HG02763 (cell line): Measurements from ENCODE around the gene TNRC6B.

Experiments used
- ATAC-seq: cut with Tn5 transposase; IDR thresholded peaks from one replicate; pipeline ENCODE4 v1.9.1; 2021; ENCODE audit warnings: mild to moderate bottlenecking, moderate library complexity; ENCODE audit not compliant: unreplicated experiment

The TNRC6B gene

DNA sequence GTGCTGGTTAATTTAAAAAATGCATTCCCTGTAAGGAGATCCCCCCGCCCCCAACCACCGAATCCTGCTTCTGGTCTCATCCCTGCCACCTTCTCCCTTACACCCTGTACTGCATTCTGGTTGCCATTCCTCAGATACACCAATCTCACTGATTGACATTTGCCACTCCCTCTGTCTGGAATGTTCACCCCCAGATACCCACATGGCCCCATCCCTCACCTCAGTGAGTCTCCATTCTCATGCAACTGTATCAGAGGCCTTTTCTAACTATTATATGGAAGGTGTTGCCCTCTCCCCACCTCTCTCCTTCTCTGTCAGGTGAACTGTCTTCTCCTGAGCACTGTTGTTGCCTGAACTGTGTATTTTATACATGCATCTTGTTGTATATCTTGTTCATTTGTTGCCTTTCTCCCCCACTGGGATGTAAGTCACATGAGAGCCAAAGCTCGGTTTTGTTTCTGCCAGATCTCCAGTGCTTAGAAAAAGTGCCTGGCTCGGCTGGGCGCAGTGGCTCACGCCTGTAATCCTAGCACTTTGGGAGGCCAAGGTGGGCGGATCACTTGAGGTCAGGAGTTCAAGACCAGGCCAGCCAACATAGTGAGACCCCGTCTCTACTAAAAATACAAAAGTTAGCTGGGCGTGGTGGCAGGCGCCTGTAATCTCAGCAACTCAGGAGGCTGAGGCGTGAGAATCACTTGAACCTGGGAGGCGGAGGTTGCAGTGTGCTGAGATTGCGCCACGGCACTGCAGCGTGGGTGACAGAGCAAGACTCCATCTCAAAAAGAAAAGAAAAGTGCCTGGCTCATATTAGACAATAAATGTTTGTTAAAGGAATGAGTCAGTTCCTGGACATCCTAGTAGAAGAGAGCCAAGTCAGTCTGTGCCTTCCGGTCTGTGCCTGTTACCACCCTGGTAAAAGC is 61.0 kb downstream of the TNRC6B start:
- ATAC-seq, result no peak

DNA sequence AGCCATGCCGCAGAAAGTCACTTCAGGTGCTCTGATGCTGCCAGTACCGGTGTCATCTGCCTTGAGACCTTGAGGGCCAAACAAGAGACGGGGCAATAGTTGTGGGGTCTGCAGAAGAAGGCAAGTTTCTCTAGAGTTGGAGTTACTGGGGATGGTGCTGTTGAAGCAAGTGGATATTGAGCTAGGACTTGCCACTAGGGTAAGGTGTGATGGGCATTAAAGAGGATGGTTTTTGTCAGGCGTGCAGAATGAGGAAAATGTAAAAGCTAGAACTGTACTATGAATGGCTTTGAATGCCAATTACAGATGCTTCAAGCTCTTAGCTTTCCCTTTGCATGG is 61.6 kb downstream of the TNRC6B start:
- ATAC-seq, result no peak

DNA sequence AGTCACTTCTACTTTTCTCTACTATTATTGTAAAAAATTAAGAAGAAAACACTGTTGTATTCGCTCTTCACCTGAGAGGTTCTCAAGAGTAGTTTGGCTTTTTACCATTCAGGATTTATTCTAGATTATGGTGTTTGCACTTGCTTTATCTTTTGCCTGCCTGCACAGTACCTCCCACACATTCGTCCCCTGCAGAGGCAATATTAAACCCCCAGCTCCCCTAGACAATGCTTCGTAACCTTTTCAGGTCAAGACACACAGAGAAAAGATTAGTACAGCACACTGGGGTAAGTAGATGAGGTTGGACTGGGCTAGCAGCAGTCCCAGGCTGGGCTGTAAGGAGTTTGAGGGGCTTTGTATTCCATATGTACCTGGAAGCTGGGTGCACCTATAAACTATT is 62.4 kb downstream of the TNRC6B start:
- ATAC-seq, result no peak

DNA sequence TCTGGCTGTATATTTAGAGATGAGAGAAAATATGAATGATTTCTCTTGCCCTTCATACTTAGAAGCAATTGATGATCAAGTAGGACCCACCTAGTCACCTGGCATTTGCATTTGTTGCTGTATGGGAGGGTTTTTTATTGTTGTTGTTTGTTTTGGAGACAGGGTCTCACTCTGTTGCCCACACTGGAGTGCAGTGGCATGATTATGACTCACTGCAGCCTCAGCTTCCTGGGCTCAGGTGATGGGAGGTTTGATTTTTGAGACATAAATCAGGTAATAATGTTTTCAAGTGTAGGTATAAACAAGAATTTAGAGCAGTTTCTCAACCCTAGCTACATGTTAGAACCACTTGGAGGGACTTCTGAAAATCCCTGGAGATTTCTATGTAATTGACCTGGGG is 63.0 kb downstream of the TNRC6B start:
- no peak for ATAC-seq

DNA sequence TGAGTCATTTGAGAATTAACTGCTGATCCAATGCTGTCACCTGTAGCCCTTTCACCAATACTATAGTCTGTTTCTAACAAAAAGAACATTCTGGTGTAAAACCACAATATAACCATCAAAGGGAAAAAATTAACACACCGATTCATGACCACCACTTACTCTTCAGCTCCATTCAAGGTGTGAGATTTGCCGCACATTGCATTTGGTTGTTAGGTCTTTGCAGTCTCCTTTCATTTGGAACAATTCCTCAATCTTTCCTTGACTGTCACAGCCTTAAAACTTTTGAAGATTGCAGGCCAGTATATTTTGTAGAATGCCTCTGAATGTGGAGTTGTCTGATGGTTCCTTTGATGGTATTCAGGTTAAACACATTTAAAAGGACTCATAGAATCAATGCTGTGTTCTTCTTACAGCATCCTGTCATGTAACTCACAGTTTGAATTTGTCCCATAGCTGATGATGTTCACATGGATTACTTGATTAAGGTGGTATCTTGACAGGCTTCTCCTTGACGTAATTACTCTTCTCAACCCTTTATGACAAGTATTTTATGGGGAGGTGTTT is 63.6 kb downstream of the TNRC6B start:
- no peak for ATAC-seq

DNA sequence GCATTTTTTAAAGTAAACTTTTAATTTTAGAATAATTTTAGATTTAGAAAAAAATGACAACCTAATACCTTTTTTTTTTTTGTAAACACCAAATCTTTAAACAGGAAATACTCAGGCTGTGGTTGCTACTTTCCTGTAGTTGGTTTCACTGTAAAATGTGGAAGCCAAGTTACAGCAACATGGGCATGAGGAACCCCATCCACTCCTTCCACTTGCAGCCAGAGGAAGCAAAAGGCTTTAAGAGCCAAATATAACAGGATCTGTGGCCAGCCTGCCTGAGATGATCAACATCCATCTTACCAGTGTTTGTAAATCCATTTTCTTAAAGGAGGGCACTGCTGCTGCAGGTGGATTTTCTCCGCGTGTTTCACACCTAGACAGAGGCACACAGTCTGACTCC is 66.2 kb downstream of the TNRC6B start:
- ATAC-seq, result no peak

DNA sequence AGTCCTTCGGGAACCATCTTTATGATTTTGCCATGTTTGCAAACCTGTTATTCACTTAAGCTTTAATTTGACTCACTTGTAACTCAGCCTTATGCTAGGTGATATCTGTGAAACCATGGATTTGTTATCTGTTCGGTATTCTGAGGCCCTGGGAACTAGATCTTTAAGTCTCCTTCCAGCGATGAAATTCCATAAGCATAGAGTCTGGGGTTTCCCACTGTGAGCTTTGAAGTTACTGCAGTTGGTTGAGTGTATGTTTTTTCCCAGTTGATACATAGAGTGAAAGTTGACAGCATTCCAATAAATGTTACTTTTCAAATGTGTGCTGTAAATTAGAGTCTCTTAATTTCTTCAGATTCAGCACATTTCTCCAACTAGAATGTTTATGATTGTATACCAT is 66.9 kb downstream of the TNRC6B start:
- ATAC-seq, result no peak

DNA sequence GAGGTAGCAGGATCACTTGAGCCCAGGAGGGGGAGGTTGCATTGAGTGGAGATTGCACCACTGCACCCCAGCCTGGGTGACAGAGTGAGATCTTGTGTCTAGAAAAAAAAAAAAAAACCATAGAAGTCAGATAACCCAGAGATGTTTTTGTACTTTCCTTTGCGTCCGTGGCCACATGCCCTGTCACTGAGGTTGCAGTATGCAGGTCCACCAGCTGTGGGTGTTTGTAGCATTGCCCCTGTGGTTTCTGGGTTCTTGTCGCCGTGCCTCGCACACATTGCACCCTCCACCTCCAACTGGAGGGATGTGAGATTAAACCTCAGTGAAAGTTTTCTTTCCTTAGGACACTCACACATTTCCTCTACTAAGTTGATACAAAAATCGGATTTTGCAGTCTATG is 70.3 kb downstream of the TNRC6B start:
- ATAC-seq, result no peak

DNA sequence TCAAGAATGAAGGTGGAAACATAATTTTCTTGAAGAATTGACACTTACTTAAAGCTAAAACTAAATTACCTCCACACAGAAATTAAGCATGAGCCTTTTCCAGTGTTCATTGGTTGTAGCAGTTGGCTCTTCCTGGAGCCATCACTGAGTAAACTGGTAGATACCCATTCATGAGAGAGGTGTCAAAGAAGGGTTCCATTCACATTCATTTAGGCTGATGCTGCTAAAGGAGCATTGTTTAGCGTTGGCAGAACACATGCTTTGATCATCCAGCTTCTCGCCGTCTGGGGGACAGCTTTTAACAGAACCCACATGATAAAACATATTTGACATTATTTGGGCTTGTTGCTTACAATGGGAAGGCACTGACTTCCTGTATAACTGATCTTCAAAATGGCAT is 71.6 kb downstream of the TNRC6B start:
- ATAC-seq, result no peak

DNA sequence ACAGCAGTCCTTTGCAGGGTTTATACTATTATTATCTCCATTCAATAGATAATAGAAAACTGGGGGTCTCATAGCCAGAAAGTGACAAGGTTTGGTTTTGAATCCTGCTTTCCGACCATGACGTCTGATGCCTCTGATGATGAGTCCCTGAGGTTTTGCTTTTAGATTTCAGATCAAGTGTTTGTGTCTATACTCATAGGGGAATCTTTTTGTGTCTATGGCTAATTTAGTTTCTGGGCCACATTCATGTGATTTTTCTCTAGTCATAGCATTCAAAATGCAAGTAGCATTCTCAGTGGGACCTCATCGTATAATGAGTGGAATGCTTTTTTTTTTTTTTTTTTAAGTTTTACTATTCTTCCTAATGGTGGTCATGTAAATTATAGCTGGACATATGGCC is 72.9 kb downstream of the TNRC6B start:
- no peak for ATAC-seq

DNA sequence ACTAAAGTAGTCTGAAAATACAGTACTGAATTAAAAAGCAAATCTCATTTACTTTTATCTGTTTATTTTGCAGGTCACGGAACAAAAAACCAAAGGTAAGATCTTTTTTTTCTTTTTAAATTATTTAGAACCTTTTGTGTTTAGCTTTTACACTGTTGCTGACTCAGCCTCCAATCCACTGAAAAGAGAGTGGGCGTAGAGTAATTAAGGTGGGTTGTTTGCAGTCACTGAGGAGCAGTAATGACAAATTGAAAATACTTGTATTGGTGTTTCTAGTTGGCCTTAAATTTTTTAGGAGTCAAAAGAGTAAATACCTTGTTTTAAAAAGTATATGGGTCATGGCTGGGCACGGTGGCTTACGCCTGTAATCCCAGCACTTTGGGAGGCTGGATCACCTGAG is 73.4 kb downstream of the TNRC6B start:
- ATAC-seq, result no peak

DNA sequence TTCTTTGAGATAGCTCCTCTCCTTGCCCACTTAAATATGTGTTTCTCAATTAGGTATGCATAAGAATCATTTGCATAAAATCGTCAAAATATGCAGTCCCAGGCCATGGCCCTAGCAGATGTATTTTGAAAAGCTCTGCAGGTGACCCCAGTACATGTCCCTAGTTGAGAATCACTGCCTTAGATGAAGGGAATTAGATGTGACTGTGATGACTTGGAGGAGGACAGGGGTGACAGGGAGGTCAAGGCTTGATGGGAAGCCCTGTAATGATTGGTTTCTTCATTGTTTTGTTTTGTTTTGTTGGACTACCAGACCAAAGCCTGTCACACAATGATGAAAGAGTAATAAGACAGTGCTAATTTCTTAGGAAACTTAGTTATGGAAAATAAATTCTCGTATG is 74.4 kb downstream of the TNRC6B start:
- ATAC-seq, result no peak

DNA sequence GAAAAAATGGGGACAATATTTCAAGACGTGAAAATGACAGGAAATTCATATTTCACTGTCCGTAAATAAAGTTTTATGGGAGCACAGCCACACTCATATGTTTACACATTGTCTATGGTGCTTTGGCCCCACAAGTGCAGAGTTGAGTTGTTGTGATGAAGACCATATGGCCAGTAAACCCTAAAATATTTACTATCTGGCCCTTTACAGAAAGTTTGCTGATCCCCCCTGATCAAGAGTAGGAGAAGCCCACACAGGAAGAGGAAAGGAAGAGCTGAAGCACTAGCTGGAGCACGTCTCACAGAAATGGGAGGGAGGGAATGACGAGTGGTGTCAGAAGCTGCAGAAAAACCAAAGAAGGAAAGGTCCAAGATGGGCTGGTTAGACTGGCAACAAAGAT is 78.8 kb downstream of the TNRC6B start:
- no peak for ATAC-seq

DNA sequence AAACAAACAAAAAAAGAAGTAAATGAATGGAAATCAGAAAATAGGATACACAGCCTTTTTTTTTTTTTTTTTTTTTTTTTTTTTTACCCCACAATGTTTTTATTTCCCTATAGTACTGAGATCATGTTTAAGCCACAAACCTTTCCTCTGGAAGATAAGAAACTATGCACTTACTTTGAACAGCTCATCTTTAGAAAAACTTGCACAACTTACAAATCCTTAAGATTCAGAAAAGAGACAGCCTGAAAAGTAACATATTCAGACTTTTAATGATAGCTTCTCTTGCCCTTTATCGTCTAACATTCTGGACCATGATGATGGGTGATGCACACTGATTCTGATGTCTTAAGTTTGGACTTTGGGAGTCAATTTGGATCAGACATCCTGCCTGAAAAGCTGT is 80.3 kb downstream of the TNRC6B start:
- no peak for ATAC-seq

DNA sequence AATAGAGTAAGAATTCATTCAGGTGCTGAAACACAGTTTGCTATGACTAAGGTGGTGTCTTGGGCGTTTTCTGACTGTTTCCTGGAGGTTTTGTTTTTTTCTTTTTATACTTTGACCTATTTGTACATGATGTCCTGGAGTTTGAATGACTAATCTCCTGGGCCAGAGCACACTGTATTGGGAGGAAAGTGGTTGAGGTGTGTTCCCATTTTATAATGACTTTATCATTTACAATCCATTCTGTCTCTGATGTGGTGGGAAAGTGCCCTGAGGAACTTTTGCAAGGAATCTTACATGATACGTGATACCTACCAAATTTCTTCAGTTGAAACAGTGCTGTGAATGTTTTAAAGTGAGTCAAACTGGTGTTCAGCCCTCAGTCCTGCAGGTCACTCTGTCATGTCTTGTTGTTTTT is 80.8 kb downstream of the TNRC6B start:
- no peak for ATAC-seq

DNA sequence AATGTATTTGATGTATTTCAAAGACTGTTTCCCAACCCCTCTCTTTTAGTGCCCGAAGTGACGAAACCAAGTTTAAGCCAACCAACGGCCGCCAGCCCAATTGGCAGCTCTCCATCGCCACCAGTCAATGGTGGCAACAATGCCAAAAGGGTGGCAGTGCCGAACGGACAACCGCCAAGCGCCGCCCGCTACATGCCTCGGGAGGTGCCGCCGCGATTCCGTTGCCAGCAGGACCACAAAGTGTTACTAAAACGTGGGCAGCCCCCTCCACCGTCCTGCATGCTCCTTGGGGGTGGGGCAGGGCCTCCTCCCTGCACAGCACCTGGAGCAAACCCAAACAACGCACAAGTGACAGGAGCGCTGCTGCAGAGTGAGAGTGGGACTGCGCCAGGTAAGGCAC is 84.1 kb downstream of the TNRC6B start:
- no peak for ATAC-seq

DNA sequence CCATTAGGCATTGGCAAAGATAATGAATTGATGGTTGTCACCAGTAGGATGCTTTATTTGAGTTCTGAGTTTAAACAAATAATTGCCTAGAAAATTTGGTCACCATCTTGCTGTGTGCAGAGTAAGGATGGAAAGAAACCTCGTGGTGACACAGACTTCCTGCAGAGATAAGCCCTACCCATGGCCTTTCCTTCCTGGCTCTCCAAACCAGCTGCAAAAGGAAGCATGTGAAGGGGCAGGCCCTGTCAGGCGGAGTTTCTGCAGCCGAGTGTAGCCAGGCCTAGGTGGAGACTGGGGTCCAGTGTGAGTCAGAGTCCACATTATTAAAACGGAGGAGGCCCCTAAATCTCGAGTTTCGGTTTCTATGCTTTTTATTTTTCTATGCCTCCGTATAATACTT is 85.5 kb downstream of the TNRC6B start:
- ATAC-seq, result no peak

DNA sequence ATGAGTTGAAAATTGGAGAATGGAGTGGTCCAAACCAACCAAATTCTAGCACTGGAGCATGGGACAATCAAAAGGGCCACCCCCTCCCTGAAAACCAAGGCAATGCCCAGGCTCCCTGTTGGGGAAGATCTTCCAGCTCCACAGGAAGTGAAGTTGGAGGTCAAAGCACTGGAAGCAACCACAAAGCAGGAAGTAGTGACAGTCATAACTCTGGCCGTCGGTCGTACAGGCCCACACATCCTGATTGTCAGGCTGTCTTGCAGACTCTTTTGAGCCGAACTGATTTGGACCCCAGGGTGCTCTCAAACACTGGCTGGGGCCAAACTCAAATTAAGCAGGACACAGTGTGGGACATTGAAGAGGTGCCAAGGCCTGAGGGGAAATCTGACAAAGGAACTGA is 88.1 kb downstream of the TNRC6B start:
- ATAC-seq, result no peak

DNA sequence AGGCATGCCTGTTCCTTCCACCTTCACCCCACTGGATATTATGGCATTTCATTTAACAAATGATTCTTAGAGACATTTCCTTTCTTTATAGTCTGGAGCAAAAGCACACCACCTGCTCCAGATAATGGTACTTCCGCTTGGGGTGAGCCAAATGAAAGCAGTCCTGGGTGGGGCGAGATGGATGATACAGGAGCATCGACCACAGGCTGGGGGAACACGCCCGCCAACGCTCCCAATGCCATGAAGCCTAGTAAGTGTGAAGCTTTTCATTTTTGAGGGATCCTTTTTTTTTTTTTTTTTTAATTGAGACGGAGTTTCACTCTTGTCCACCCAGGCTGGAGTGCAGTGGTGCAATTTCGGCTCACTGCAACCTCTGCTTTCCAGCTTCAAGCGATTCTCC is 92.3 kb downstream of the TNRC6B start:
- no peak for ATAC-seq

DNA sequence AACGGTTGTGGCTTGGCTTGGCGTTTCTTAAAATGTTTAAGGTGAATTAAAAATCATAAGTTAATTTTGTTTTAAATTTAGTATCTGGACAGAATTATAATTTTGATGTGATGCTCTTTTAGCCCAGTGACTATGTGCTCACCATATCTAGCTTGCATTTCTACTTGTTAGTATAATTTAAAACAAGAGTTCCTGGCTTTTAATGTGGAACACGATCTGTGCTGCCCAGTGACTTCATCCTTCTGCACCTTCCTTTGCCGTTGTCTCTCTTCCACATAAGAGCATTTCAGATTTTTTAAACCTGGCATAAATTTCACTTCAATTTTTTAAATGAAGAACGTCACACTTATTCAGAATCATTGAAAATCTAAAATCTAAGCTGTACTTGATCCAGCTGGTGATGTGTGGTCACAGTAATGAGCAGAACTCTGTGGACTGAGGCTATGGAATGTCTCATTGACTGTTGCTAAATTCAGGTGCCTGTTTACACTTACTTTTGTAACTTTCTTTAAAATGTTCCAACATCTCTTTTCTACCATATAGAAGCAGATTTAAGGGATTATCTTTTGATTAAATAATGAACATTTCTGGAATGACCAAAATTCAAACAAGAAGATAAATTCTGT is 93.1 kb downstream of the TNRC6B start:
- no peak for ATAC-seq

DNA sequence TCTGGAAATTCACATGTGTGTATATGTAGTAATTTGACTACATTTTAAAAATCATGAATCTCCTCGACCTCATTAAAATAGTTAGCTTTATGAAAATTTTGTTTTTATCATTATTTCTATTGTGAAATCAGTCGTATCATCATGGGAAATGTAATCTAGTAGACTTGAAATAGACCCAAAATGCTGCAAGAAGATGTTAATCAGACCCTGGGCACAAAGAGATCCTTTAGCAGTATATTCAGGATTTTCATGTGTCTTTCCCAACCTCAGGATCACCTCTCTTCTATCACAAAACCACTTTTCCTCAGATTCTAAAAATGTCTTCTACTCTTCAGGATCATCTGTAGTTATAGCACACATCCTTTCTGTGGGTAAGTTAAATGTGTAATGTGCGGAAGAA is 93.7 kb downstream of the TNRC6B start:
- ATAC-seq, result no peak

DNA sequence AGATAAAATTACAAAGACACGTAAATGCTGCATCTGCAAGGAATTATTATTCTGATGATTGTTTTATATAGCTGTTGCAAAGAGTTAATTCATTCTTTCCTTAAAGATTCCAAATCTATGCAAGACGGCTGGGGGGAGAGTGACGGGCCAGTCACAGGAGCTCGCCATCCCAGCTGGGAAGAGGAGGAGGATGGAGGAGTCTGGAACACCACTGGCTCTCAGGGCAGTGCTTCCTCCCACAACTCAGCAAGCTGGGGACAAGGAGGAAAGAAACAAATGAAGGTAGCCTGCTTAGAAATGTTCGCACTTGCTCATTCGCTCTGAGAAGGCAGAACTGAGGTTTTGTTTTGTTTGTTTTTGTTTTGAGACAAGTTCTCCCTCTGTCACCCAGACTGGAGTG is 95.6 kb downstream of the TNRC6B start:
- ATAC-seq, result no peak
